Measurements from ENCODE around the gene TKFC.
A peak's percentile ranks its signal among the peaks of the same experiment; 100 is the strongest.

TKFC gene

DNA sequence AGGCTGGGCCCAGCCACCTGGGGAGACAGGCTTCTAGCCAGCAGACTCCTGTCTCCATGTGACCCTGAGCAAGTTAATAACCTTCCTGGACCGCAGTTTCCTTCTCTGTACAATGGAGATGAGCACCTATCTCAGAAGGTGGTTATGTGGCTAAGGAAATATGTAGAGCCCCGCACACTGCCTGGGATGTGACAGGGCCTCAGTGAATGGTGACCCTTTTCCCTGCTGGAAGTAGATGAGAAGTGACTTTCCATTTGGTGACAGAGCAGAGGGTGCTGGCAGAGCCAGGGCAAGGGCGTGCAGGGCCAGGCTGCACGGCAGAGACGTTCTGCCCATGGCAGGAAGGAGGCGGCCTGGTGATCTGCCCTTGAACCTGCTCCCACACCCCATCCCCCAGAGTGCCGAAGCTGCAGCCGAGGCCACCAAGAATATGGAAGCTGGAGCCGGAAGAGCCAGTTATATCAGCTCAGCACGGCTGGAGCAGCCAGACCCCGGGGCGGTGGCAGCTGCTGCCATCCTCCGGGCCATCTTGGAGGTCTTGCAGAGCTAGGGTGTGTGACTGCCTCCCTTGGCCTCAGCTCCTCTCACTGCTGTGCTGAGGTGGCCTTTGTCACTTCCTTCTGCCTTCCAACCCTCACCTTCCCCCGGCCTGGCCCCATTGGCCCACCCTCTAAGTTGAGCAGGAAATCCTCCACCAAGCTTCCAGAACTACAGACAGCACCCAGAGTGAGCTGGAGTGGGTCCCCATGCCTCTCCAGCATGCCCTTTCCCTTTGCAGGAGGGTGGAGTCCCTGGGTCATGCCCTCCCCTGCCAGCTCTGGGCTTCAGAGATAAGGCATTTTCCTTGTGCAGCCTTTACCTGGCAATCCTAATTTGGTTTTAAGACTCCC lies 13.2 kb downstream of the TKFC start:
- no peak for DNase-seq

DNA sequence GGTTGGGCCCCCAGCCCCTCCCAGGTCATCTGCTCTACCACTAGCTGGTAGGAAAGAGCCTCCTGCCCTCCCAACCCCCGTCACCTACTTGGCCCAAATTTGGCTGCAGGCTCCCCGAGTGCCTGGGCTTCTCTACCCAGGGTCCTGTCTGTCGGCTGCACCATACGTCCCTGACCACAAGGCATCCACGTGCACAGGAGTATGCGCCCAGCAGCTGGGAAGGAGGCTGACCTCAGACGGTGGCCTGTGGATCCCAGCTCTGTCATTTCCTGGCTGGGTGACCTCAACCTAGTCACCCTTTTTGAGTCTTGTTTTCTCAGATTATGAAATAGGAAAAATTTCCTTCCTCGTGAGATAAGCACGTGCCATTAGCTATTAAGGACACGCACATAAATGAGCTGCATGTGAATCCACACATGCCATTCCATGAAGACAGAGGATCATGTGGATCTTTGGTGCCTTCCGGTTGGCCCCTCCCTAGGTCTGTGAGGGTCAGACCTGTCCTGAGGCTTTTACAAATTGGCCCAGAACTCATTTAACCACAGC lies 15.0 kb downstream of the TKFC start:
- DNase-seq, result no peak

DNA sequence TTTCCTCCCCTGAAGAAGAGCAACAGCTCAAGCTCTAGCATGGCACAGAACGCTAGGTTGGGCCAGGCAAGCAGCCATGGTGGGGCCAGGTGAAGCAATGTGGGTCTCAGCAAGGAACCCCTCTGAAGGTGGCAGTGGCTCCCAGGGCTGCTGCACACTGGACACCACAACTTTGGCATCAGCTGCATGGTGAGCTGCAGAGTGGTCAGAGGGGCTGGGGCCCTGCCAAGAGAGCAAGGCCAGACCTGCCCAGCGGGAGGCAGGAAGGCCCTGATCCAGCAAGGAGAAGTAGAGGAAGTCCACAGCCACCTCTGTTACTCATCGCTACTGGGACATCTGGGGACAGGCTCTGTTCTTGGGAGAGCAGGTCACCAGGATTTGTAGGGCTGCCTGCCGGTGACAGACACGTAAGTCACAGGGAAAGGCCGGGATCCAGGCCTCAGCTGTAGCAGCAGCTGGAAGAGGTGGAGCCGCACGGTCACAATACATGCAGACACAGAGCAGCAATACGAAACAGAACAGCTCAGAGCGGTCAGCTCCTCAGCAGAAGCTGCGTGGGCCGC lies 16.2 kb downstream of the TKFC start:
- DNase-seq, result no peak

DNA sequence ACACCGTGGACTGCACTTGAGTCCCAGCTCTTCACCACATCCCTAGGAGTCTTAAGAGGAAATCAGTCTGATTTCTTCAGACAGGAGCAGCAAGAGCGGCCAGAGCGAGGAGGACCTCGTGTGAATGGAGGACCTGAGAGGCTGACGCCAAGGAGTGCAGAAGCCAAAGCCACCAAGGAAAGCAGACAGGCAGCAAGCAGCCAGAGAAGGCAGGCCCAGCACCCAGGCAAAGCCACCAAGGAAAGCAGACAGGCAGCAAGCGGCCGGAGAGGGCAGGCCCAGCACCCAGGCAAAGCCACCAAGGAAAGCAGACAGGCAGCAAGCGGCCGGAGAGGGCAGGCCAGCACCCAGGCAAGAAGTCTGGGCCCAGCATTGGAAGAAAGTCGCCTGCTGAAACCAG lies 16.9 kb downstream of the TKFC start:
- no peak for DNase-seq

DNA sequence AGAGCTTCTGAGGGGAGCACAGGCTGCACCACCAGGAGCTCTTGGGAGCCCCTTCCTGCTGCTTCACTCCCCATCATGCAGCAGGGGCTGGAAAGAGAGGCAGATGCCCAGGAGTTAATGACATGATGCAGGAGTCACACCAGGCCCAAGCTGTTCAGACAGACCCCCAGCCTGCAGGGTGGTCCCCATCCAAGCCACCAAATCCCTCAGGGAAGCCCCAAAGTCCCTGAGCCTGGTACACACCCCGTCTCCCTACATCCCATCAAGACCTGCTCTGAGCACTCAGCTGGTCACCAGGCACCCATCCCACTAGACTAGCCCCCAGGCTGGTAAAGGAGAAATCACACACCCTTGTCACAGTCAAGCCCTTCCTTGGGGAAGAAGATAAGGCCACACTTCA lies 17.3 kb downstream of the TKFC start:
- DNase-seq, result no peak

DNA sequence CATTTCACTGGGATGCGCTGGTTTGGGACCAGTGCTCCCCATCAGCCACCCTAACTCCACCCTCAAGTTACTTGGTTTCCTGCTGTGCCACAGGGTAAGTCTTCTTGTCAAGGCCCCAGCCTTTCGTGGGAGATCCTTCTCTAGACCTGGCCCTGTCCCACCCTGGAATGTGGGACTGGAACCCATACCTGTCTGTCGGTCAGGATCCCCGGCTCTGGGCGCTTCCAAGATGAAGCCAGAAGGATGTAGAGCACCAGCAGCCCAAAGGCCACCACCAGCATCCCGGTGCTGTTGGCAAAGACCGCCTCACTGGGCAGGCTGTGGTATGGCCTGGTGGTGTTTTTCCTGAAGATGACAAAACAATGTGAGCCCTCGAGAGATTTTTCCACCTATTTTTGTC lies 17.8 kb downstream of the TKFC start:
- DNase-seq, result no peak

DNA sequence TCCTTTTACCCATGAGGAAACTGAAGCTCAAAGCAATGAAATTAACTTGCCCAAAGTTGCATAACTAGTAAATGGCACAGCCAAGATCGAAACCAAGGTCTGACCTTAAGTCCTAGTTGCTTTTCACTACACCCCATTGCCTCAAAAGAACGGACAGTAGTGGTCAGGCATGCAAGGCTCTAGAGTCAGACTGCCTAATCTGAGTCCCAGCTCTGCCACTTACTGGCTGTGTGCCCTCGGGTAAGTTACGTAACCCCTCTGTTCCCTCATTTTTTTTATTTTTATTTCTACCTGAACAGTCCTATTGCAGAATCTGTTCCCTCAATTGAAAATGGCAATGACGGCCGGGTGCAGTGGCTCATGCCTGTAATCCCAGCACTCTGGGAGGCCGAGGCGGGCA lies 19.0 kb downstream of the TKFC start:
- no peak for DNase-seq

DNA sequence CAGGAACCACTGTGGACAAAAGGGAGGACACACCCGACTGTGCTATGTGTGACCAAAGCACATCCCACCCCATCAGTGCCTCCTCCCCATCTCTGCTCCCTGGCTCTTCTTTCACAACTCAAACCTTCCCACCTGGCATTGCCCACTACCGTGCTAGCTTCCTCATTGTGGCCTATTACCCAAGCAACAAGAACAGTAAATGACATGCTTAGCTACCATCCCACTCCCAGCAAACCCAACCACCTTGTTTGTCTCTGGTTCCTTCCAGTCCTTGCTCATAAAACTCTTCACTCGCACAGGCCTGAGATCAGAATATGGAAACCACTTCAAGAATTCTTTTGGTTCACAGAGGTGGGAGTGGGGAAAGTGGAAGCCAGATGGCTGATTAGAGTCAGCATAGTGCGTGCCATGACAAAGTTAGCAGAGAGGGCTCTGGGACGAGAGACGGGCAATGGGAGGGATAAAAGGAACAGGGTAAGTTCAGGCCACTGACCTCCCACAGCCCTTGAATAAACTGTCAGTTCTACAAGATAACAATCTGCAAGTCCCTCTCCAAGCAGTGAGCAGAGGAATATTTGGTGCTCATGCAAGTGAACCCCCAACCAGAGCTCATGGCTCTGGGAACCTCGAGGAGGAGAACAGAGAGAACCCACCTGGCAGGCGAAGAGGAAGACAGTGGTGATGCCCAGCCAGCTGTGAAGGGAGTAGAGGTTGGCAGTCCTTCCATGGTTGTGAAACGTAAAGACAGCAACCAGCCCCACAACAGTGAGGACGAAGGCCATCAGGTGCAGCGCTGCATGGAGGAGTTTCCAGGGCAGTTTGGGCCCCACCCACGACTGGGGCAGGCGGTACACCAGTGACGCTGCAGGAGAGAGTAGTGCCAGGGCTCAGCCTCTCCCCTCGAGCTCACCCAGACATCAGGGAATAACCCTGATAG lies 20.4 kb downstream of the TKFC start:
- no peak for DNase-seq

DNA sequence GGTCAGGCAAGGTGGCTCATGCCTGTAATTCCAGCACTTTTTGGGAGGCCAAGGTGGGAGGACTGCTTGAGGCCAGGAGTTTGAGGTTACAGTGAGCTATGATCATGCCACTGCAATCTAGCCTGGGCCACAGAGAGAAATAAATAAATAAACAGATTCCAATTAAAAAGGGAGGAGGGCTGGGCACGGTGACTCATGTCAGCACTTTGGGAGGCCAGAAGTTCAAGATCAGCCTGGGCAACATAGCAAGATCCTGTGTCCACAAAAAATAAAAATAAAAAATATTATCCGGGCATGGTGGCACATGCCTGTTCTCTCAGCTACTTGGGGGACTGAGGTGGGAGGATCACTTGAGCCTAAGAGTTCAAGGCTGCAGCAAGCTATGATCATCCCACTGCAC lies 21.2 kb downstream of the TKFC start:
- no peak for DNase-seq

DNA sequence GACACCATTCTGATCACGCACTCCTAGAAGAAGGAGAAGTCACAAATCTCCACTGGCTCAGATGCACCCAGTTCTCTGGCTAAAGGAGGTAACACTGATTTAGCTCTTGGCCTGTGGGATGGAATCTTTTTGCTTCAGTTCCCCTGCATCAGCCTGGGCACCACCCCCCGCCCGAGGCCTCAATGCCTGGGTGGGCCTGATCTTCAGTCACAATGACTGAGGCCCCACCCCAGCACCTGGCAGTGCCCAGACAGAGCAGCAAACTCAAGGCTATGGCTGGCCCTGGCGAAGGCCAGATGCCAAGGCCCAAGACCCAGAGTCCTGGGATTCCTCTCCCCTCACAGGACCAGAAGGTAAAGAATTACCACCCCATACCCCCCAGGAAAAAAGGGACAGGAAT lies 23.7 kb downstream of the TKFC start:
- DNase-seq, result no peak

DNA sequence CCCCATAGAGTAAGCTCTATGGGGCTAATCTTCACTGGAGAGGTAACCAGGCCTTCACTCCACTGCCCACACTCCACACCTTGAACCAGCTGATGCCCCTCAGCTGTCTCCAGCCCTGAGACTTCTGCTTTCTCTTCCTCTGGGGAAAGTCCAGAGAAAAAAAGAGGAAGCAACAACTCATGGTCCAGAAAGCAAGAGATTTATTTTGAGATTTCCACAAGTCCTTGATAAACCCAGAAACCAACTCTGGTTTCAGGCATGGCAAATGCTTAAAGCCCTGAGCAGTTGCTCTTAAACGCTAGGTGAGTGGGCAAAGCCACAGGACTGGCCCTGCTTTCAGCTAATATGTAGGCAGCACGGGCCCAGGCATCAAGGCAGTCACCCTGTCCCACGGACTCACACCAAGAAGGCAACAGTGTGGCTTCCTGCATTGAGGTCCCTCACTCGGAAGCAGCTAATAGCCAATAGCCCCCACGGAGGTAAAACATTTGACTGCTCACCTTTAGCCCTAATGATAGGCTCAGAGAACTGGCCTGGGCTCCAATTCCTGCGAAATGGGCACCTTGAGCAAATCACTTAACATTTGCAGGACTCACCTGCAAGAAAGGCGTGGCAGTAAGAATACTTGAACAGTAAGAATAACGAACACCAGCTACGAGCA lies 24.3 kb downstream of the TKFC start:
- DNase-seq, result no peak

DNA sequence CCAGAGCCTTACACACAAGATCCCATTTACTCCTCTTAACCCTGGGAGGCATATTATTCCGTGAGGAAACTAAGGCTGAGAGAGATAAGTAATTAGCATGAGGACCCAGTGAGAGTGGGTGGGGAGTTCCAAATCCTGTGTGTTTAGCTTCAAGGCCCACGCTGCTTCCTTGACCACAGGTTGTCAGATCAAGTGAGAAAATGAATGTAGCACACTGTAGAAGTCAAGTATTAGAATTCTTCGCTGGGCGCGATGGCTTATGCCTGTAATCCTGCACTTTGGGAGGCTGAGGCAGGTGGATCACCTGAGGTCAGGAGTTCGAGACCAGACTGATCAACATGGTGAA lies 24.8 kb downstream of the TKFC start:
- DNase-seq, result no peak

DNA sequence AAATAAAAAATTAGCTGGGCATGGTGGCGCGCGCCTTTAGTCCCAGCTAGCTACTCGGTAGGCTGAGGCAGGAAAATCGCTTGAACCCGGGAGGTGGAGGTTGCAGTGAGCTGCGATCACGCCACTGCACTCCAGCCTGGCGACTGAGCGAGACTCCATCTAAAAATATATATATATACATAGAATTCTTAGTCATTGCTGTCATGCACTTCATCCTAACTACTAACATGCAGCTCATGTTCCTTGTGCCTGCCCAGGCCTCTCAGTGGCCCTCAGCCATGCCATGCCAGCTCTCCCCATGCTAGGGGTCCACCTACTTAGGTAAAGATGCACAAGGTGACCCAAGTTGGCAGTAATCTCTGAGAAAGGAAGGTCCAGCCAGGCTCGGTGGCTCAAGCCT lies 25.5 kb downstream of the TKFC start:
- DNase-seq, result no peak

DNA sequence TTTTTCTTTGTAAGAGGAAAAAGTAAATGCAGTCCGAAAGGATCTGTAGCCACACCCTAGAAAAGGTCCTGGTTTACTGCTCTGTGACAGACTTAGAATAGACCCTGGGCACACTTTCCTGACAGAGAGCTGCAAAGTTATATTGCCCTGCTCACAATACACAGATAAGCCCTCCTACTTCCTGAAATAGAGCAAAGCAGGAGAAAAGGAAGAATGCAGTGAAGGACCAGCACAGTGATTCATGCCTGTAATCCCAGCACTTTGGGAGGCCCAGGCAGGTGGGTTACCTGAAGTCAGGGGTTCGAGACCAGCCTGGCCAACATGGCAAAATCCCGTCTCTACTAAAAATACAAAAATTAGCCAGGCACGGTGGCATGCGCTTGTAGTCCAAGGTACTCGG lies 26.5 kb downstream of the TKFC start:
- no peak for DNase-seq

DNA sequence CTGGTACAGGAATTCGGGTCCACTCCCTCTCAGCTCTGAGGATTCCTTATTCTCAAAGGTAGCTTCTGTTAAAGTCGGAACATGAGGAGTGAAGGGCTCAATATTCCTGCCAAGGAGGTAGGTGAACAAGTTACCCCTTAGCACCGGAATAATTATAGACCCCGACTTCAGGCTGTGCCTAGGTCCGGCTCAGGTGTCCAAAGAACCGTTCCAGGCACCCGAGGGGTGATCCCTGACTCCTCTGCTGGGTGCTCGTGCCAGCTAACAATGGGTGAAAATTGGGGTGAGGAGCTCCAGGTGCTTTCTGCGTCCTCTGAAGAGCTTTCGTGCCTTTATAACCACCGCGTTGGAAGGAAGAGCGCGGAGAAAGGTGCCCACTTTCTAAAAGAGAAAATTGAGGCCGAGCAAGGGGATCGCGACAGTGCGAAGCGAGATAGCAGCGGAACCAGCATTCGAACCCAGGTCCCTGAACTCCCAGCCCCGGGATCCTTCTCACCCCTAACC lies 28.3 kb downstream of the TKFC start:
- DNase-seq, result no peak

DNA sequence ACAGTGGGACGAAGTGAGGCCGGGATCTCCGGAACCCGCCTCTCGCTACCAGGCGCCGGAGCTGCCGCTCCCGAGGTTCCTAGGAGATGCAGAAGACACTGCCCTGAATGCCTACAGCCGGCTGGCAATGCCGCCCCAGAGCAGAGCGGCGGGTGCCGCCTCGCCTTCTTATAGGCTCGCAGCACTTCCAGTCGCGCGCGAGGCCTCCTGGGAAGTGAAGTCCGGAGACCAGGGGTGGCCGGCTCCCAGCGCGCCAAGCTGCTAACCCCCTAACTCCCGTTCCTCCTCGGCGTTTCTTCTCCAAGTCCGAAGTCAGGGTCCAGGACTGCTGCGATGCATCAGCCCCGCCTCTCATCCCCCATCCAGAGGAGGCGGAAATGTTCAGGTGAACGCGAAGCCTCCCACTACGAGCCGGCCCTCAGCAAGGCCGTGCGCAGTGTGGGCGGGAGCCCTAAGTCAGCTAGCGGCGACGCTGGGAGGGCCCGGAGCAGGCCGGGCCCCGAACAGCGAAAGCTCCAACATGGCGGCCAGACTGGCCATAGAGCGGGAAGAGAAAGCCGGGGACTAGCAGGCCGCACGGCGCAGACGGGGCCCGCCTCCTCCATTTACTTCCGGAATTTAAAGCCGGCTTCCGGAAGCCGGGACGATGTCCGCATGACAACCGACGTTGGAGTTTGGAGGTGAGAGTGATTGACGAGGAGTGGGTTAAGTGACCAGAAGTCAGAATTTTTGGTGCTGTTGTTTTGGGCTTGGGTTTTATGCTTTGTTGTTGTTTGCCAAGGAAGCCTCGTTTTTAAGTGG lies 28.9 kb downstream of the TKFC start, which contains the start of the genes CYB561A3 and TMEM138:
CYB561A3 (minus strand) TSS at position 142 of the 801 bp plus-strand sequence. CDS start 5,169 bp downstream, outside the sequence.
TMEM138 (plus strand) TSS at position 634 of the 801 bp plus-strand sequence. CDS start 2,017 bp downstream, outside the sequence.
- DNase-seq, result peak; percentile 83 to 86

DNA sequence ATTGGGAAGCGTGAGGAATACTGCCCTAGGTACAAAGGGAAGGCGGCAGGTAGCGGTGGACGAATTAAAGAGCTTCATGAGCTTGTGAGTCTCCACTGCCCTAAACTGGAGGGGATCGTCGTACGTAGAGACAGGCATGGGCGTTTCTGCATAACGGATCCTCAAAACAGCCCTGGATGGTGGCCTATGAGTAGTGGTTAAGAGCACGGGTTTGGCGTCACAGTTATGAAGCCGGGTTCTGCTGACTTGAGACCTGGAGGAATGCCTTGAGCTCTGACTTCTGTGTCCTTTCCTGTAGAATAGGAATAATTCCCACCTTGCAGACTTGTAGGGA lies 29.5 kb downstream of the TKFC start:
- DNase-seq, result peak; percentile 2 to 11

DNA sequence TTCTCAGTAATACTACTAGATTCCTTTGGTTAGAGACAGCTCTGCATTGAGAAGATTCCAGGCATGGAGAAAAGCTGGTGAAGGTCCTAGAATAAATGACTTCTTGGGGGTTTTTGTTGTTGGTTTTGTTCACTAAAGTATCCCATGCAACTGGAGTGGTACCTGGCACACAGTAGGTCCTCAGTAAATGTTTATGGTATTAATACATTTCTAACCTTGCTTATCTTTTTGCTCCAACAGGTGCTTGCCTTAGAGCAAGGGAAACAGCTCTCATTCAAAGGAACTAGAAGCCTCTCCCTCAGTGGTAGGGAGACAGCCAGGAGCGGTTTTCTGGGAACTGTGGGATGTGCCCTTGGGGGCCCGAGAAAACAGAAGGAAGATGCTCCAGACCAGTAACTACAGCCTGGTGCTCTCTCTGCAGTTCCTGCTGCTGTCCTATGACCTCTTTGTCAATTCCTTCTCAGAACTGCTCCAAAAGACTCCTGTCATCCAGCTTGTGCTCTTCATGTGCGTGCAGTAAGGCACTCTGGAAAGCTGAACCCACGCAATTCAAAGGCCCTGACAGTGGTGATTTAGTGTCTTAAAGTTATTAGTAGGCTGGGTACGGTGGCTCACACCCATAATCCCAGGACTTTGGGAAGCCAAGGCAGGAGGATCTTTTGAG lies 31.1 kb downstream of the TKFC start:
- no peak for DNase-seq

DNA sequence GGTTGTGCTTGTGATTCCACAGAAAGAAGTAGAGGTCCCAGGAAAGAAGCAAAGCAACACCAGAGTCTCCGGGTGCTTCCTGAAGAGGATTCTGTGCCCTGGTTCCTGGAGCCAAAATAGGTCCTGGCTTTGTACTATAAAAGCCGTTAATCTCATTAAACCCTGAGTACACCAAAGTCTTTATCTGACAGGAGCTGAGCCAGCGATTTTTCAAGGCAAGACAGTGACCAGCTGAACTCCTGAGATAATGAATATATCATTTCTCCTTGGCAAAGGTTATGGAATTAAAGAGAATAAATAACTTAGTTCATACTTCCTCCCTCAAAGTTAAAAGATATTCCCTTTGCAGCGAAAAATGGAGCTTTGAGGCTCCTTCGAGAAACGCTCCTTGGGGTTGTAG lies 34.4 kb downstream of the TKFC start:
- DNase-seq, result no peak

DNA sequence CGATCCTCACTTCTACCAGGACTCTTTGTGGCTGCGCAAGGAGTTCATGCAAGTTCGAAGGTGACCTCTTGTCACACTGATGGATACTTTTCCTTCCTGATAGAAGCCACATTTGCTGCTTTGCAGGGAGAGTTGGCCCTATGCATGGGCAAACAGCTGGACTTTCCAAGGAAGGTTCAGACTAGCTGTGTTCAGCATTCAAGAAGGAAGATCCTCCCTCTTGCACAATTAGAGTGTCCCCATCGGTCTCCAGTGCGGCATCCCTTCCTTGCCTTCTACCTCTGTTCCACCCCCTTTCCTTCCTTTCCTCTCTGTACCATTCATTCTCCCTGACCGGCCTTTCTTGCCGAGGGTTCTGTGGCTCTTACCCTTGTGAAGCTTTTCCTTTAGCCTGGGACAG lies 35.6 kb downstream of the TKFC start:
- no peak for DNase-seq
